NT2/D1 (cell line): Measurements from ENCODE around the gene SPTBN2.

Experiments used
- DNase-seq: peaks from one replicate; pipeline ENCODE4 v3.0.0-alpha.2; 2011; ENCODE audit warnings: low read depth, low spot score
- H3K27me3 ChIP-seq: 2 replicates; pipeline ENCODE4 v1.6.0; 2011; ENCODE audit warnings: mild to moderate bottlenecking; ENCODE audit not compliant: insufficient read length, insufficient read depth
- H3K36me3 ChIP-seq: 2 replicates; pipeline ENCODE4 v1.6.1; 2011; ENCODE audit warnings: mild to moderate bottlenecking, low read length, mixed read lengths; ENCODE audit not compliant: insufficient read depth, insufficient read length
- H3K4me1 ChIP-seq: 2 replicates; pipeline ENCODE4 v1.5.1; 2011; ENCODE audit not compliant: insufficient read depth, insufficient read length
- H3K4me3 ChIP-seq: 2 replicates; pipeline ENCODE4 v1.5.1; 2011; ENCODE audit warnings: low read depth; ENCODE audit not compliant: insufficient read length
- H3K9ac ChIP-seq: 2 replicates; pipeline ENCODE4 v1.6.0; 2011; ENCODE audit warnings: low read depth; ENCODE audit not compliant: insufficient read length
- H3K9me3 ChIP-seq: 2 replicates; pipeline ENCODE4 v1.5.1; 2011; ENCODE audit warnings: mild to moderate bottlenecking, low read length; ENCODE audit not compliant: insufficient read depth
- SUZ12 ChIP-seq: IDR thresholded peaks from 2 replicates; pipeline ENCODE4 v1.6.1; 2011; ENCODE audit not compliant: insufficient read length, insufficient read depth; ENCODE audit errors: extremely low read depth
- YY1 ChIP-seq: IDR thresholded peaks from 2 replicates; pipeline ENCODE4 v1.6.1; 2011; ENCODE audit not compliant: insufficient read length, insufficient read depth
- ZNF274 ChIP-seq: IDR thresholded peaks from 2 replicates; pipeline ENCODE4 v1.6.1; 2011; ENCODE audit warnings: mild to moderate bottlenecking, low read depth, low read length

The SPTBN2 gene

DNA sequence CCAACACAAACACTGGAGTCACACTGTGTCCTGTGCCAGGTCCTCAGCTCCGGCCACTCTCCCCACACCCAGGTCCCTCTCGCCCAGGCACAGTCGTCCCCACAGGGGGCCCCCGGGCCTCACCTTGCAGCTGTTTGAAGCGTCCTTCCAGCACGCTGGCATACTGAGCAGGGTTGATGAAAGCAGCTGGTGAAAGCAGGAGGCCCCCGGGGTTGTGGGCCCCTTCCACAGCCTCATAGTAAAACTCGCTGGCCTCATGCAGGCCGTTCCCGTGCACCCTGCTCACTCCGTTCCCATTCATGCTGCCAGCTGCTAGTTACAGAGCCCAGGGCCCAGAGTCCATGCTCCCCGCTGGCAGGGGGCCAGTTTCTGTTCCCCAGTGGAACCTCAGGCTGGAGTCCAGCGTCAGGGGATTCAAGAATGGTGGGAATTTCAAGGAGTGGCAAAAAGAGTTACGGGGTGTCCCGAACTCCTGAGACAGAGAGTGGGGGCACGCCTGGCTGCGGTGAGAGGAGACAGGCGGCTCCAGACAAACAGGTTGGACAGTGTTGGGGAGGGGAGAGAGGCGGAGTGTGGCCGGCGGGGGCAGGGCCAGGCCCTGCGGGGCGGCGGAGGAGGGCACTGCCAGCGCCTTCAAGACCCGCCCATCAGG is 10.6 kb downstream of the SPTBN2 start:
- peak overlapping the region; percentile 29 for H3K9ac ChIP-seq
- DNase-seq = no peak
- H3K36me3 ChIP-seq = peaks cover 74% of the 10 kb centered on the region
- TF ChIP-seq ZNF274 (no peak), YY1 (no peak), SUZ12 (no peak)
- H3K9me3 ChIP-seq = no peaks in the 10 kb centered on the region
- no peak overlapping the region for H3K4me3 ChIP-seq
- H3K27me3 ChIP-seq = no peaks in the 10 kb centered on the region
- peaks cover 34% of the 10 kb centered on the region for H3K4me1 ChIP-seq

DNA sequence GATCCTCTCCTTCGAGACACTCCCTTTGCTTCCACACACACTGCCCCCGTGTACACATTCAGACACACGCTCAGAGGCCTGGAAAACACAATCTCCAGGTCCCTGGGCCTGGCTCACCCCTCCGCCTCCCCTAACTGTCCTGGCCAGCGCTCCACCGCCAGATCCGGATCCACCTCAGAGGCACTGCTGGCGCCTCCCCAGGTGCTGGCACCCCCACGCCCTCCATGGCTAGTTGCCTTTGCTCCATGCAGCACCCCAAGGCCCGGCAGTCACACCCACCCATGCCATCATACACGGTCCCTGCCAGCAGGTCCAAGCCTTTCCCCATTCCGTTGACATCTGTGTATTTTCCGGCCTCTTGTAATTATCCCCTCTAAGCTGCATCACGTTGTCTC is 11.1 kb downstream of the SPTBN2 start:
- no peak for DNase-seq
- no peak for TF ChIP-seq SUZ12
- no peak for TF ChIP-seq ZNF274
- TF ChIP-seq YY1 = no peak
- Histone ChIP-seq H3K9ac (peak overlapping the region; percentile 29), H3K27me3 (no peaks in the 10 kb centered on the region), H3K36me3 (peaks cover 79% of the 10 kb centered on the region), H3K4me1 (peaks cover 30% of the 10 kb centered on the region), H3K4me3 (no peak overlapping the region), H3K9me3 (no peaks in the 10 kb centered on the region)

GRCh38 chr11:66716996-66717395 is 12.0 kb downstream of the SPTBN2 start:
- no peak for TF ChIP-seq YY1
- TF ChIP-seq SUZ12 = no peak
- no peak for TF ChIP-seq ZNF274
- H3K4me1 ChIP-seq = peaks cover 28% of the 10 kb centered on the region
- peaks cover 87% of the 10 kb centered on the region for H3K36me3 ChIP-seq
- no peak overlapping the region for H3K9ac ChIP-seq
- H3K9me3 ChIP-seq = no peaks in the 10 kb centered on the region
- H3K27me3 ChIP-seq = no peaks in the 10 kb centered on the region
- H3K4me3 ChIP-seq = no peak overlapping the region
- no peak for DNase-seq

- Histone ChIP-seq H3K36me3 (peaks cover 94% of the 10 kb centered on the region), H3K4me1 (peaks cover 19% of the 10 kb centered on the region), H3K9ac (no peak overlapping the region), H3K9me3 (no peaks in the 10 kb centered on the region), H3K27me3 (no peaks in the 10 kb centered on the region), H3K4me3 (no peak overlapping the region)
- TF ChIP-seq SUZ12 (no peak), ZNF274 (no peak), YY1 (no peak)
- no peak for DNase-seq
These were observed 13.5 kb downstream of the SPTBN2 start for GRCh38 chr11:66715346-66716085.

DNA sequence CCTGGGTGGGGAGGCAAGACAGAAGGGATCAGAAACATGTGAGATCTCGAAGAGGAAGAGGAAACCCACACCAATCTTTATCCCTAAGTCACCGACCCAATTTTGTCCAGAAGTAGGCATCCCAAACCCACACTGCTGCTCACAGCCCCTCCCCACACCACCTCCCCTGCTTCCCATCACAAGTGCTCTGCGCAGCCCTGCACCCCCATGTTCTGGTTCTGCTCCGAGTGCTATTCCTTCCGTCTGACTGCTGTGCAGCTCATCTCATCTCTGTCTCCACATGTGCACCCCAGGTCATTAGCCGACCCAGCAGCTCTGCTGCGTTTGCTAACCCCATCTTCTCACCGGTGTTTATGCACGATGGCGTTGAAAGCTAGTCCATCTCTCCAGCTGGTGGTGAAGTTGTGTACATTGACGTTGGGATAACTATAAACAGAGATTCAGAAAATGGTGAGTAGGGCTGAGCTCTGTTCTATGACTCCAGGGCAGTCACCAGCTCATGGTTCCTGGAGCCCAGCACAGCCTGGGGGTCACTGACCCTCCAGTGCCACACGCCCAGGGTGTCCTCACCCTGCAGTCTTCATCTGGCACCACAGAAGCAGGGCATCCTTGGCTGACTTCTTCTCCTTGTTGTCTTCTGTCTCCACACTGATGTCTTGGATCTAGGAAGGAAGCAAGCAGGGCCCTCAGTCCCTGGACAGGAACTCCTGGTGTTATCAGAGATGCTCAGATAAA is 15.1 kb downstream of the SPTBN2 start:
- H3K9me3 ChIP-seq = no peaks in the 10 kb centered on the region
- H3K36me3 ChIP-seq = peaks cover 91% of the 10 kb centered on the region
- H3K27me3 ChIP-seq = no peaks in the 10 kb centered on the region
- H3K9ac ChIP-seq = no peak overlapping the region
- peaks cover 8% of the 10 kb centered on the region for H3K4me1 ChIP-seq
- DNase-seq = no peak
- TF ChIP-seq ZNF274 (no peak), YY1 (no peak), SUZ12 (no peak)
- H3K4me3 ChIP-seq = no peak overlapping the region

DNA sequence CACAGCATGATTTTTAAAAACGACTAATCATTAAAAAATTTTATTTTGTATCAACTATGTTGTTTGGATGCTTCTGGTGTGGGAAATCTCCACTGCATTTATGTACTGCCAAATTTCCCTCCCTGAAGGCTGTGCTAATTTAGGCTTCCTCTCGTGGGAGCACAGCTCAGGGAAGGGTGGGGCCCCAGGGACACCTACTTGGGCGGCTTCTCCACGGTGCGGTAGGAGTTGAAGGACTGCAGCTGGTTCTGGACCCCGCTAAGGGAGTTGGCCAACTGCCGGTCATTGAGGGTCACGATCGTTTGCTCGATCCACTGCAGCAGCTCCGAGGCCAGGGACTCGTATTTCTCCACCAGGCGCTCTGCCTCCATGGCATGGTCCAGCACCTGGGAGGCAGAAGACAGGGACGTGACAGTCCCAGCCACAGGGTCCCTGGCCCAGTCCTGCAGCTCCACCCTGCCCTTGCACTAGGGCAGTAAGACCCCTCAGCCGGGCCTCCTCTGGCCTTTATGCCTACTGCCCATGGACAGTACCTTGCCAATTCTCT is 18.6 kb downstream of the SPTBN2 start:
- TF ChIP-seq ZNF274 = no peak
- no peak for TF ChIP-seq SUZ12
- no peak for TF ChIP-seq YY1
- peaks cover 2% of the 10 kb centered on the region for H3K4me1 ChIP-seq
- H3K9ac ChIP-seq = no peak overlapping the region
- H3K4me3 ChIP-seq = no peak overlapping the region
- H3K27me3 ChIP-seq = no peaks in the 10 kb centered on the region
- no peak for DNase-seq
- H3K9me3 ChIP-seq = no peaks in the 10 kb centered on the region
- H3K36me3 ChIP-seq = peaks cover 92% of the 10 kb centered on the region

DNA sequence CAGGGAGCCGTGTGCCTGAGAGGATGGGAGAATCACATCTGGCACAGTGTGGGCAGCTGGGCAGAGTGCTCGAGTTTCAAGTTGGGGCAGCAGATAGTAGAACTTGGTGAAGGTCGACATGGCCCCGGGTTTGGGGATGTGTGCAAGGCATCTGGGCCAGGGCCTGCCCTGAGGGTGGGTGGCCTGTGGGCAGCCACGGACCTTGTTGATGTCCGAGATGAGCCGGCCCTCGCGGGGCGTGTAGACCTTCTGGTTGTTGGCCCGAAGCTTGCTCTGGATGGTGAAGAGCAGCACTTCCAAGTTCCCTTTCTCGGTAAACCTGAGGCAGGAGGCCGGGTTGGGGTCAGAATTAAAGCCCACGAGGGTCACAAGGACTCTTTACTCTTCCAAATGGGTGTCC is 20.3 kb downstream of the SPTBN2 start:
- DNase-seq = no peak
- peaks cover 13% of the 10 kb centered on the region for H3K4me1 ChIP-seq
- H3K27me3 ChIP-seq = no peaks in the 10 kb centered on the region
- no peak overlapping the region for H3K9ac ChIP-seq
- no peaks in the 10 kb centered on the region for H3K9me3 ChIP-seq
- no peak overlapping the region for H3K4me3 ChIP-seq
- no peak for TF ChIP-seq ZNF274
- TF ChIP-seq YY1 = no peak
- TF ChIP-seq SUZ12 = no peak
- H3K36me3 ChIP-seq = peaks cover 90% of the 10 kb centered on the region
